Esophagus mucosa (tissue), 1 donor: ENCODE data around the gene GDPD5. TPM values are rescaled to one million over a fixed set of nuclear protein-coding genes. Genes with fewer than 3 reads are reported as not detected.
A peak's percentile ranks its signal among the peaks of the same experiment; 100 is the strongest.

Source experiments
- ATAC-seq: fragments of 200-7000 bp; cut with Tn5 transposase; one replicate; pipeline ENCODE4 v1.9.1; 2020
- total RNA-seq: library from RNA; stranded (reverse); gene quantifications from one replicate; pipeline ENCODE4 v1.2.4, GENCODE V29; 2023
- donor health status: DM: yes; HTN: yes; CAD: no.

The GDPD5 gene
- total RNA-seq, 1 donor from 2014 or later, result 1.0 TPM

DNA sequence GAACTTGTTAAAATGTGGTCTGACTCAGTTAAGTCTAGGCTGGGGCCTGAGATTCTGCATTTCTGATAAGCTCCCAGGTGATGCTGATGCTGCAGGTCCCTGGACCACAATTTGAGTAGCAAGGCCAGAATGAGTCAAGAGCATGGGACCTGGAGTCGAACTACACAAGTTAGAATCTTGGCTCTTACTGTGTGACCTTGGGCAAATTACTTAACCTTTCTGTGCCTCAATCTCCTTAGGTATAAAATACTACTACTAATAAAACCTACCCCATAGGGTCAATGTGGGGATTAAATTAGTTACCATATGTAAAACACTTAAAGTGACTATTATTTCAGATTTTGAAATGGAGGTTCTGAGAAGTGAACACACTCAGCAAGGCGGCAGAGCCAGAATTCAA is 34.3 kb downstream of the GDPD5 start:
- no peak for ATAC-seq

GRCh38 chr11:75490221-75491181 is 35.2 kb downstream of the GDPD5 start:
- ATAC-seq, result no peak

DNA sequence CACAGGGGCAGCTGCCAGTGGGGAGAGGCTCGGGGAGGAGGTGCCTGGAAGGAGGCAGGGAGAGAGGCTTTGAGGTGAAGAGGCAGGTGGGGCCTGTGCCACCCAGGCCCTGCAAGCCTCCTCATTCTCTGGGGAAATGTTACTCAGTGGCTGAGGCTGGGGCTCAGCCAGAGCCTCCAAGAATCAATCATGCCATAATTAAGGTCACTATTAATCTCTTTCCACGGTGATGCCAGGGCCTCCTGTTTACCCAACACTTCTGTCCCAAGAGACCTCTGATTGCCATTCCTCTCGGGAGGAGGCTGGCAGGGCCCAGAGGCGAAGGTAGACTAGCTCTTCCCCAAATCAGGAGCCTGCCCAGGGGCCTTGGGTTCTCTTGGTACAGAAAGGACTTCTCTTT is 38.4 kb downstream of the GDPD5 start:
- ATAC-seq, result no peak

GRCh38 chr11:75485742-75486141 is 40.0 kb downstream of the GDPD5 start:
- ATAC-seq, result no peak

DNA sequence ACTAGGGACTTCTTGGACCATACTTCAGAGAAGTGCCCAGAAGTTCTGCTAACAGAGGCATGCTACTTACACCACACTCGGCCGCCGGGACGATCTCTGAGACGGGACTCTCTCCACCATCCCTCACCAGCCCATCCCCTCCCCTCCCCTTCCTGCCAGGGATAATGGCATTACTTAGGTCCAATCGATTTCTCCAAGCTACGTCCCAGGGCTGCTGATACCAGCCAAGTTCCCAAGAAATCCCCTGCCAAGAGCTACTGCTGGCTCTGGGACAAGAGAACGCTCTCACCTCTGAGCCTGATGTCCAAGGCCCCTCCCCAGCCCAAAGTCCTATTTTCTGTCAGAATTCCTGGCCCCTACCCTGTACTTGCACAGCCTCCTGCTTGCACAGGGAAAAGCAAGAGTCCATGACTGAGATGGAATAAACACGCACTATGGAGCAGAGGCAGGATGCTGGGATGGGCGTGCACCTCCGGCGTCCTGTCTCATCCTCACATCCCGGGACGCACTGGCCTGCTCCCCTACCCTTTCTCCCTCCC is 42.7 kb downstream of the GDPD5 start:
- no peak for ATAC-seq

GRCh38 chr11:75481922-75482606 is 43.7 kb downstream of the GDPD5 start:
- ATAC-seq, result no peak

- no peak for ATAC-seq
Observed at GRCh38 chr11:75481223-75481921, 44.4 kb downstream of the GDPD5 start.

- no peak for ATAC-seq
Observed at GRCh38 chr11:75480185-75481175, 45.3 kb downstream of the GDPD5 start.

- no peak for ATAC-seq
Observed at GRCh38 chr11:75479597-75480145, 46.1 kb downstream of the GDPD5 start.

- no peak for ATAC-seq
Observed at GRCh38 chr11:75478783-75479596, 46.8 kb downstream of the GDPD5 start.

DNA sequence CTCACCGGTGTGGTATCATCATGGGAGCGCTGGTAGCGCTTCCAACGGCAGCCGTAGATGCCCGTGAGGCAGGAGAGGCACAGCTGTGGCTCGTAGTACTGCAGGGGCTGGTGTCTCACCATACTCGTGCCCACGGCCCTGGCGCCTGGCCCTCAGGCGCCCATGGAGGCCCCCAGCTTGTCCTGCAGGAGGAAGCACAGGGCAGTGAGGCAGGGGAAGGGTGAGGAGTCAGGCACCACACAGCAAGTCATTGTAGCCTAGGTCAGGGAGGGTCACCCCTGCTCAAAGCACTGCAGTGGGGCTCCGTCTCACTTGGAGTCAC is 48.2 kb downstream of the GDPD5 start:
- ATAC-seq, result no peak

DNA sequence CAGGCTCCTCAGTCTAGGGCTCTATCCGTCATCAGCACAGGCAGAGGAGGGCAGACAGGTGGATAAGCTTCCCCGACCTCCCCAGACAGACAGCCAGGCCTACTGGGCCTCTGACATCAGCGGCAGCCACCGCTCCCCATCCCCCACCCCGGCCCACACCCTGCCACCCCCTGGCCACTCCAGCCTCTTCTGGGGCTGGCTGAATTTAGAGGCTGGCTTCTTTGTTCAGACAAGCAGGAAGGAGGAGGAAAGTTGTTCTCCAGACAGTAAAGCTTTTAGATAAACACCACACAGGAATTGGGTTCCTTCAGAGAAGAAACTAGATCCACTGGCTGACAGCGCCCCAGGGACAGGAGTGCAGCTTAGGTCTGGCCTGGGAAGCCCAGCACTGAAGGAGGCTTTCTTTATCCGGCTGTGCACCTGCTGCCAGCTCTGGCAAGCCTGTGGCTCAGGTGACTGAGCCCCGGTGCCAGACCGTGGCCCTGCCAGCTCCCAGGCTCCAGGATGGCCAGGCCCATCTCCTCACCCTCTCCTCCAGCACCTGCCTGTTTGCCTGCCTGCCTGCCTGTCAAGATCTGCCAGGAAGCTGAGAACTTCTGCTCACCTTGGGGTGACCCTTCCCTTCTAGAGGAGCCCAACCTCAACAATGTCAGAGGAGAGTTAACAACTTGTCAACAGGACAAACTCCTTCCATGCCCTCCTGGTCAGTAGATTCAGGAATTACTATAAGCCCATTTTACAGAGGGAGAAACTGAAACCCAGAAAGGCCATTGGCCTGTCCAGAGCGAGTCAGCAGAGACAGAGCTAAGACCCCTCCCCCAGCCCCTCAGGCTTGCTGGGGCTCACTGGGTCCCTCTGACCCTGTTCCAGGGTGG is 48.8 kb downstream of the GDPD5 start:
- peak; percentile 30 for ATAC-seq

DNA sequence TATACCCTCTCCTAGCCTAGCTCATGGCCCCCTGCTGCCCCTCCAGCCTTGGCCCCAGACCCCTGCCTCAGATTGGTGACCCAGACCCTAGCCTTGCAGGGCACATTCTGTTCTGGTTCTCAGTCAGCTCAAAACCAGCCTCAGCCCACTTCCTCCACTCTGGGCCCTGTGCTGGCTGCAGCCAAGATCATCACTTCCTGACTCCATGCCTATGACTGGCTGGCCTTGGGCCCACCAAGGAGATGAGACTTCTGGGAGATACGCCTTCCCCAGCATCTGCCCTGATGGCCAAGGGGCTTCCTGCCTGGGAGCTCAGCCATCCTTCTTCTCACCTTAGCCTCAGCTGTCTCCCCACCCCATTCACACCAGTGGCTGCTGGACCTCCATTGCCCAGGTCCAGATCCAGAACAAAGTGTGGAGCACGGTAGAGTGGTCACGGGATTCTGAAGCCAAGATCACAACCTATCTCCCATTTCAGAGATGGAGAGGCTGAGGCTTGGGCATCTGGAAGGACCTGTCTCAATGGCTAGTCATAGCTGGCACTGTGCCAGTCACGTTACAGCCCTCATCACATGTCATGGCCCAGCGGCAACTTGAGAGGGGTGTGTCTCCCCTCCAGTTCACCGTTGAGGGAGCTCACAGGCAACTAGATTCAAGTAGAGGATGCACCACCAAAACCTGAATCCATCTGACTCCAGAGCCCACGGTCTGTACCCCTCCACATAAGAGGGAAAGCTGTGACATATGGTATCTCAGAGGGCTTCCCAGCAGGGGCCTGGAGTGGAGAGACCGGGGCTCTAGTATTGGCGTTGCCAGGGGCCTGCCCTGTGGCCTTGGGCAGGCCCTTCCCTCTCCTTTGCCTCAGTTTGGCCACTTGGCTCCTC is 49.7 kb downstream of the GDPD5 start:
- ATAC-seq, result peak; percentile 25

DNA sequence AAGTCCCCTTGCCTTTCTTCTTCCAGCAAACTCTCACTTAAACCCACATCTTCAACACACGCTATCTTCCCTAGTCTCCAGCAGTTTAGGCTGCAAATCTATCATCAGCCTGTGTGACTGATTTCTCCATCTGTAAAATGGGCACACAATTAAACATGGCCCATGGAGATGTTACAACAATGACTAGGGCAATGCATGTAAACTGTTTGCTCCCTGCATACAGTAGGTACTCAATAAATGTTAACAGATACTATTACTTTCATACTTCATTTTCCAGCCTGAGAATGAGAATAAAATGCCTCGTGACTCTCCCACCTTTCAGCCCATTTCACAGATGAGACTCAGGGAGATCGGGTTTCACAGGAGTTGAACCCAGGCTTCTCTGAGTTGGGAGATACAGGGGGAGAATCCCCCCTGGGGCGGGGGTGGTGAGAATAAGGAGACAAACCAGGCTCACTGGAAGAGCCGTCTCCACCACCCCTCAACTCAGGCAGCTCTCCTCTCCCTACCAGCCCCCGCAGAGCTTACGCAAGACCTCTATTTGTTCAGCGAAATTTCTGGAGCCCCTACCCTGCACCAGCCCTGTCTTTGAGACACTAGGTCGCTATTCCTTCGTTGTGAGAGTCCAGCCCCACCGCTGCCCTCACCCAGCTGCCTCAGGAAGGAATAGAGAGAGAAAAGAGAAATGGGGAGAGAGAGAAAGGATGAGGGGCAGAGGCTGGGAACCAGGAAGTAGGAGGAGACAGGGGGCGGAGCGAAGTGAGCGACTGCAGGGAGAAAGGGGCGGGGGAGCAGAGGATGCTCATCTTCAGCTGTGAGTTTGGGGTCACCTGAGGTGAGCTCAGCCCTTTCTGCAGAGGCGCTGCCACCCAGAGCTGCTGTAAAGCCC is 50.6 kb downstream of the GDPD5 start:
- ATAC-seq, result no peak

- ATAC-seq, result no peak
Observed at GRCh38 chr11:75474240-75474639, 51.5 kb downstream of the GDPD5 start.

- no peak for ATAC-seq
Observed at GRCh38 chr11:75473684-75474083, 52.1 kb downstream of the GDPD5 start.

GRCh38 chr11:75472081-75472732 is 53.5 kb downstream of the GDPD5 start:
- no peak for ATAC-seq
